GM19438 (cell line): Measurements from ENCODE around the gene RRP15.
"Not testable (repeated sequence)": the region's sequence is repeated elsewhere in the genome, so short reads cannot be mapped to it uniquely, and the experiment has no call there.

Source experiments
- ATAC-seq: cut with Tn5 transposase; IDR thresholded peaks from one replicate; pipeline ENCODE4 v1.9.1; 2021; ENCODE audit warnings: low read depth; ENCODE audit not compliant: unreplicated experiment

Gene RRP15

GRCh38 chr1:218294546-218294945, 9.5 kb downstream of the RRP15 start:
- ATAC-seq: no peak

- ATAC-seq: no peak
Observed at GRCh38 chr1:218296162-218296561, 11.1 kb downstream of the RRP15 start.

- no peak for ATAC-seq
Observed at GRCh38 chr1:218297461-218297860, 12.4 kb downstream of the RRP15 start.

- ATAC-seq: no peak
Observed at GRCh38 chr1:218297867-218298266, 12.8 kb downstream of the RRP15 start.

GRCh38 chr1:218298398-218298797, 13.3 kb downstream of the RRP15 start:
- ATAC-seq: no peak

- no peak for ATAC-seq
Observed at GRCh38 chr1:218299416-218299815, 14.3 kb downstream of the RRP15 start.

GRCh38 chr1:218301217-218301616, 16.1 kb downstream of the RRP15 start:
- no peak for ATAC-seq

GRCh38 chr1:218302155-218302554, 17.1 kb downstream of the RRP15 start:
- no peak for ATAC-seq

- ATAC-seq: no peak
Observed at GRCh38 chr1:218303176-218303879, 18.2 kb downstream of the RRP15 start.

- no peak for ATAC-seq
Observed at GRCh38 chr1:218304281-218305039, 19.4 kb downstream of the RRP15 start.

GRCh38 chr1:218305472-218306064, 20.5 kb downstream of the RRP15 start:
- ATAC-seq: no peak

GRCh38 chr1:218312509-218312908, 27.4 kb downstream of the RRP15 start:
- no peak for ATAC-seq

- ATAC-seq: no peak
Observed at GRCh38 chr1:218314316-218314715, 29.2 kb downstream of the RRP15 start.

GRCh38 chr1:218315638-218316037, 30.5 kb downstream of the RRP15 start:
- ATAC-seq: no peak

- no peak for ATAC-seq
Observed at GRCh38 chr1:218317061-218317460, 32.0 kb downstream of the RRP15 start.

GRCh38 chr1:218320182-218320581, 35.1 kb downstream of the RRP15 start:
- not testable (repeated sequence) for ATAC-seq

- ATAC-seq: no peak
Observed at GRCh38 chr1:218322762-218323161, 37.7 kb downstream of the RRP15 start.

- ATAC-seq: no peak
Observed at GRCh38 chr1:218323568-218324225, 38.6 kb downstream of the RRP15 start.

GRCh38 chr1:218324226-218324580, 39.1 kb downstream of the RRP15 start:
- ATAC-seq: no peak

- no peak for ATAC-seq
Observed at GRCh38 chr1:218328769-218329168, 43.7 kb downstream of the RRP15 start.

- ATAC-seq: no peak
Observed at GRCh38 chr1:218330043-218330623, 45.0 kb downstream of the RRP15 start.
